Inflammatory macrophage treated with lipopolysaccharide for 1 hour (primary cell): ENCODE results near the gene CCDC30.
"Not testable (repeated sequence)": the region's sequence is repeated elsewhere in the genome, so short reads cannot be mapped to it uniquely, and the experiment has no call there.

ENCODE experiments used
- DNase-seq, 2 donors: peaks; one replicate each; pipeline ENCODE4 v3.0.0-alpha.2; 2020 to 2022

Gene CCDC30

GRCh38 chr1:42531043-42531442 is 68.0 kb downstream of the CCDC30 start:
- DNase-seq, result no peak

GRCh38 chr1:42533101-42533863 is 70.2 kb downstream of the CCDC30 start:
- no peak for DNase-seq

DNA sequence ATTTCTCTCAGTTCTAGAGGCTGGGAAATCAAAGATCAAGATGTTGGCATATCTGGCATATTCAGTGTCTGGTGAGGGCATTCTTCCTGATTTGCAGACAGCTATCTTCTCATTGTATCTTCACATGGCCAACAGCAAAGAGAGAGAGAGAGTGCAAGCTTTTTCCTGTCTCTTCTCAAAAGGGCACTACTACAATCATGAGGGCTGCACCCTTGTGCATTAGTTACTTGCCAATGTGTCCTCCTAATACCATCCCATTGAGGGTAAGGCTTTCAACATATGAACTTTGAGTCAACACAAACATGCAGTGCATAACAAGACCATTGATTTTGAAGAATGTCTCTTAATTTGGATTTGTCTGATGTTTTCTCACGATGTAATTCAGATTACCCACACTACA is 78.0 kb downstream of the CCDC30 start:
- no peak for DNase-seq

- peak; percentile 71 to 84 for DNase-seq
Observed at GRCh38 chr1:42551180-42551579, 88.1 kb downstream of the CCDC30 start.

GRCh38 chr1:42551590-42551989 is 88.5 kb downstream of the CCDC30 start:
- DNase-seq, result no peak

DNA sequence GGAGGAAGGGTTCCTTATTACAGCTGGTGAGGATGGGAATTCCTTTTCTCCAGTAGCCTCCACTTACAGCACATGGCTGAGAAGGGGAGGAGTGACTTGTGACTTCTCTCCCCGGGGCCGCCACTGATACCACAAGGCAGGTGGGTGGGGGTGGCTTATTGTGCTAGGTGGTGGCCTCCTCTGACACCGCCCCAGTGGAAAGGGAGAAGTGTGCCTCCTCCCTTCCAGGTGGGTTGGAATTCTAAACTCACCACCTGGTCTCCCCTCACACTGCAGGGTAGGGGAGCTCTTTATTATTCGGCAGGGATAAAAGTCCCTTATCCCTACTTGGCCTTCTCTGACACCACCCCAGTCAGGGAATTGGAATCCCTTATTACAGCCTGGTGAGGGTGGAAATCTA is 89.5 kb downstream of the CCDC30 start:
- no peak for DNase-seq

DNA sequence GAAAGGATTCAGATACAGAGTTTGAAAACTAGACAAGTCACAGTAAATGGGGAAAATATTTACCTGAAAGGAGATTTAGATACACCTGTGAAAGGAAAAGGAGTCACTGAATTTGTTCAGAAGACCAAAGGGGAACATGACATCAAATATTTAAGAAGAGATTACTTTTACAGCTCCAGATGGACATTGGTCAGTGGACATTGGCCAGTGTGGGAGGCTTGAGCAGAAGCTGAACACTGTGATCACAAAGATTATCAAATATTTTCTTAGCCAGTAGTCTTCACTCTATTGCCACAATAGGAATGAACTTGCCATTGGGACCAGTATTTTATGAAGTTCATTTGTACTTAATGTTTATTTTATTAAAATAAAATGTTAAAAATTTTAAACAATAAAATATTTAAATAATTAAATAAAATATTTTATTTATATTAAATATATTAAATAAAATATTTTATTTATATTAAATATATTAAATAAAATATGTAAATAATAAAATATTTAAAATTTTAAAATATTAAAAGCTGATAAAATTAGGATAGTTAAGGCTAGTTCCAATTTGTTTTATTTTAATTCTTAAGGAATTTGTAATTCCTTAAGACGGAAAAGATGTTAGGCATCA is 94.3 kb downstream of the CCDC30 start:
- no peak for DNase-seq

DNA sequence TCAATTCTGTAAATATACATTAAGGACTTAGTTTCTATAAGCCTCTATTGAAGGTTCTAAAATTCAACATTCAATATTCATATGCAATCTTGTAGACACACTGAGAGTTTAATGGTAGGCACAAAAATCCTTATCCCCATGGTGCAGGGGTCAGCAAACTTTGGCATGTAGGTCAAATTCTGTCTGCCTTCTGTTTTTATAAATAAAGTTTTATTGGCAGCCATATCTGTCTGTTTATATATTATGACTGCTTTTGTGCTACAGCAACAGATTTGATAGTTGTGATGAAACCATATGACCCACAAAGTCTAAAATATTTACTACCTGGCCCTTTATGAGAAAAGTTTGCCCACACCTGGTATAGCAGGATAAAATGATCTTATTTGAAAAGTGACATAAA is 104.0 kb downstream of the CCDC30 start:
- DNase-seq, result no peak

- DNase-seq, result no peak
Observed at GRCh38 chr1:42576935-42577334, 113.8 kb downstream of the CCDC30 start.

- DNase-seq, result no peak
Observed at GRCh38 chr1:42586016-42586415, 122.9 kb downstream of the CCDC30 start.

DNA sequence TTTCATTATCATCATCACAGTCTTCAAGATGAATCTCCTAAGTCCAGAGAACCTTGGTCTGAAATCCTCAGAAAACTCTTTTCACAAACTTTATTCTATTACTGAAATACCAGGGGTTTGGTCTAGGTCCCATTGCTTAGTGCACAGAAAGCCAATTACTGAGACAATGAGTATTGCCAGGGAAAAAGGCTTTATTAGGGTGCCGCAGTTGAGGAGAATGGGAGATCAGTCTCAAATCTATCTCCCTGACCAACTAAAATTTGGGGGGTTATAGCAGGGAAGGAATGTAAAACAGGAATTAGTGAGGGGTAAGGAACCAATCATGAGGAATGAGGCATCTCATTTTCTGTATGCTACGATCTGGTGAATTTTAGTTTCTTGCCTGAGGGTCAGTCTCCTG is 124.7 kb downstream of the CCDC30 start:
- no peak for DNase-seq

DNA sequence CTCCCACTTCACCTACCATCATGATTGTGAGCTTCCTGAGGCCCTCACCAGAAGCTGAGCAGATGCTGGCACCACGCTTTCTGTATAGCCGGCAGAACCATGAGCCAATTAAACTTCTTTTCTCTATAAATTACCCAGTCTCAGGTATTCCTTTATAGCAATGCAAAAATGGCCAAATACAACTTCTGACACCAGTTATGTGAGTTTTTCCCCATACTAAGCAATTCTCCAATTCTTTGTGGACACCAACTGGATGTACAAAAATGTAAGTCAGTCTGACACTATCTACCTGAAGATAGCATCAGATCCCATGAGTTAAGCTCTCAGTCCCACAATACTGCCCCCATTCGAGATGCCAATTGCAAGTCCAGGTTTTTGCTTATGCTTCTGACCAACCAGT is 129.7 kb downstream of the CCDC30 start:
- no peak for DNase-seq

GRCh38 chr1:42593486-42594100 is 130.5 kb downstream of the CCDC30 start:
- DNase-seq, result no peak

DNA sequence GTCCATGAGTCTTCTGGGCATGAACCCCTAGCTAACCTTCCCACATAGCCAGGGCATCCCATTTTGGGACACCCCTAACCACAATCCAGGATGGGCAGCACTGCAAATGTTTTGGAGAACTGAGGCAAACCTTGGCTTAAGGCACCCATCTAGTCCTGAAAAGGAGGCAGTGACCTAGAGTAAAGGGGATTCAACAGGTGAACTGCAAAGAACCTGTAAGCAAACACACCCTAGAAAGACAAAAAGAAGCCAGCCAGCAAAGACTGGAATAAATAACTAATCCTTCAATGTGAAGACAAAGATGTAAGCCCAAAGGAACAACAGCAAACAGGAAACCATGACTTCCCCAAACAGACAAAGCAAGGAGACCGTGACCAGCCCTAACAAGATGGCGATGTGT is 138.4 kb downstream of the CCDC30 start:
- DNase-seq, result no peak

DNA sequence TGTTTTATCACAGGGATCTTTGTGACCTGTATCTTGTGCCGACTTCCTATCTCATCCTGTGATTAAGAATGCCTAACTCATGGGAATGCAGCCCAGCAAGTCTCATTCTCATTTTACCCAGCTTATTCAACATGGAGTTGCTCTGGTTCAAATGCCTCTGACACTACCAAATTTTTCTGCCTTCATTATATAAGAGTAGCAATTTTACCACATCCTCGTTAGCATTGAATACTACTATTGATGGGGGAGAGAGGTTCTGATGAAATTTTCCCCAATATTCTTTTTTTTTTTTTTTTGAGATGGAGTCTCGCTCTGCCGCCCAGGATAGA is 150.7 kb downstream of the CCDC30 start:
- DNase-seq, result no peak

DNA sequence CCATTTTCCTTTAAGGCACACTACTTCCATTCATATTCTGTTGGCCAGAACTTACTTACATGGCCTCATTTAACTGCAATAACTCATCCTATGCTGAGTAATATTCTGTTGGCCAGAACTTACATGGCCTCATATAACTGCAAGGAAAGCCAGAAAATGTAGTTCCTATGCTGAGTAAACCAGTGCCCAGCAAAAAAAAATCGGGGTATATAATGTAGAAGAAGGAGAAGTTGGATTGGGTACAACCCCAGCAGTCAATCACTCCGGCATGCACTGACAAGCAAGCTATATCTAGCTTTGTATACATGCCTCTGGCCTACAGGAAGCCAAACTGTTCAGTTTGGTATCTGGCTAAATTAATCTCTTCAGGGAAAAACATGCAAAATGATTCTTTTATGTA is 155.8 kb downstream of the CCDC30 start:
- DNase-seq, result no peak

- DNase-seq, result no peak
Observed at GRCh38 chr1:42620307-42620706, 157.2 kb downstream of the CCDC30 start.

GRCh38 chr1:42621180-42621579 is 158.1 kb downstream of the CCDC30 start:
- DNase-seq, result not testable (repeated sequence)

DNA sequence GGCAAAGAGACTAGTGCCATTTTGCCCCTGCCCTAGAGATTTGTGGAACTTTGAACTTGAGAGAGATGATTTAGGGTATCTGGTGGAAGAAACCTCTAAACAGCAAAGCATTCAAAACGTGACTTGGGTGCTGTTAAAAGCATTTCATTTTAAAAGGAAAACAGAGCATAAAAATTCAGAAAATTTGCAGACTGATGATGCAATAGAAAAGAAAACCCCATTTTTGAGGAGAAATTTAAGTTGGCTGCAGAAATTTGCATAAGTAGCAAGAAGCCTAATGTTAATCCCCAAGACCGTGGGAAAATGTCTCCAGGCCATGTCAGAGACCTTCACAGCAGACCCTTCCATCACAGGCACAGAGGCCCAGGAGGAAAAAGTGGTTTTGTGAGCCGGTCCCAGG is 164.1 kb downstream of the CCDC30 start:
- DNase-seq, result not testable (repeated sequence)

DNA sequence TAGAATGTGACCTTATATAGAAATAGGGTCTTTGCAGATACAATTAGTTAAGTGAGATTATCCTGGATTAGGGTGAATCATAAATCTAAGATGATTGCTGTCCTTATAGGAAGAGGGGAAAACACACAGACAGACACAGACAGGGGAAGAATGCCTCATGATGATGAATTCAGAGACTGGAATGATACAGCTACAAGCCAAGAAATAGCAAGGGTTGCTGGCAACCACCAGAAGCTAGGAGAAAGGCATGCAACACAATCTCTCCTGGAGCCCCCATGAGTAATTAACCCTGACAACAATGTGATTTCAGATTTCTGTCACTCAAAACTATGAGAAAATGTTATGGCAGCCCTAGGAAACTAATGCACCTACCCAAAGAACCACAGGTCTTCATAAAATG is 176.0 kb downstream of the CCDC30 start:
- no peak for DNase-seq

DNA sequence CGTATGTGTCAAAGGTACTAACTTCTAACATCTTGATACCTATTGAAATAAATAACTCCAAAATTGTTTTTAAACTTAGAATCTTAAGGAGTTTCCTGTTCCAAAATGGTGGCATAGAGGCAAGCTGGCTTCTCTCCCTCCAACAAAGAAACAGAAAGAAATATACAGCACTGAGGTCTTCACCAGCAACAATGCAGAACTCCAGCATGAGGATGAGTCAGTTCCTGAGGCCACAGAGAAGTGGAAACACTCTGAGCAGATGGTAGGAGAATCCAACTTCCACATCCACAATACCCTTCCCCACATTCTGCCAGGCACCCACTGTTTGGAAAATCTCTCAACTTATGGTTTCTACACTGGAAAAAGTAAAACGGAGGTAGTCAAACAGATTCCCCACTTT is 183.0 kb downstream of the CCDC30 start:
- DNase-seq, result peak; percentile 41 to 57

- no peak for DNase-seq
Observed at GRCh38 chr1:42657201-42657600, 194.1 kb downstream of the CCDC30 start.

- peak; percentile 91 to 95 for DNase-seq
Observed at GRCh38 chr1:42657981-42658876, 195.1 kb downstream of the CCDC30 start, which contains the start of gene PPIH. Gene PPIH, plus strand, starts transcription at chr1:42658423. Its CDS starts 24 bp downstream, at chr1:42658447.
